ENCODE measurements around the gene ARL5B.
A peak's percentile ranks its signal among the peaks of the same experiment; 100 is the strongest.

The ARL5B gene

GRCh38 chr10:18659819-18660535, 746 bp downstream of the ARL5B start:
- peak; percentile 30 for DNase-seq

- no peak for DNase-seq
Observed at GRCh38 chr10:18660816-18661431, 1.7 kb downstream of the ARL5B start.

GRCh38 chr10:18664841-18665478, 5.7 kb downstream of the ARL5B start:
- no peak for DNase-seq

- DNase-seq = no peak
Observed at GRCh38 chr10:18665815-18666558, 6.8 kb downstream of the ARL5B start.

GRCh38 chr10:18666810-18667209, 7.6 kb downstream of the ARL5B start:
- no peak for DNase-seq

GRCh38 chr10:18668026-18668425, 8.8 kb downstream of the ARL5B start:
- DNase-seq = no peak

- no peak for DNase-seq
Observed at GRCh38 chr10:18675086-18675801, 16.0 kb downstream of the ARL5B start.

- no peak for DNase-seq
Observed at GRCh38 chr10:18680754-18681153, 21.5 kb downstream of the ARL5B start.

- no peak for DNase-seq
Observed at GRCh38 chr10:18681366-18681765, 22.1 kb downstream of the ARL5B start.

GRCh38 chr10:18681971-18682411, 22.8 kb downstream of the ARL5B start:
- DNase-seq = no peak

GRCh38 chr10:18683427-18683826, 24.2 kb downstream of the ARL5B start:
- DNase-seq = no peak

- no peak for DNase-seq
Observed at GRCh38 chr10:18684416-18684815, 25.2 kb downstream of the ARL5B start.

GRCh38 chr10:18684953-18685352, 25.7 kb downstream of the ARL5B start:
- peak; percentile 7 for DNase-seq

- DNase-seq = no peak
Observed at GRCh38 chr10:18685555-18685954, 26.3 kb downstream of the ARL5B start.

- no peak for DNase-seq
Observed at GRCh38 chr10:18687195-18687594, 28.0 kb downstream of the ARL5B start.

- DNase-seq = no peak
Observed at GRCh38 chr10:18687706-18688105, 28.5 kb downstream of the ARL5B start.

- peak; percentile 4 for DNase-seq
Observed at GRCh38 chr10:18689498-18689897, 30.3 kb downstream of the ARL5B start.

GRCh38 chr10:18690541-18690940, 31.3 kb downstream of the ARL5B start:
- DNase-seq = no peak

- DNase-seq = peak; percentile 53
Observed at GRCh38 chr10:18699849-18700840, 40.9 kb downstream of the ARL5B start.

- no peak for DNase-seq
Observed at GRCh38 chr10:18703521-18703920, 44.3 kb downstream of the ARL5B start.

GRCh38 chr10:18710201-18710653, 51.0 kb downstream of the ARL5B start:
- DNase-seq = no peak

Data from activated CD4-positive, alpha-beta T cell treated with anti-CD3 and anti-CD28 coated beads, Interleukin-10, Interleukin-2, amounts not matched to agents 100 ng/mL and 50 ng/mL, durations not matched to agents 16 hours and 8 hours (primary cell).